Measurements from ENCODE around the gene LTBP2.

LTBP2 gene

GRCh38 chr14:74526854-74527585, 85.0 kb downstream of the LTBP2 start:
- no peak for DNase-seq

- no peak for DNase-seq
Measured at GRCh38 chr14:74525361-74525851, 86.6 kb downstream of the LTBP2 start.

- DNase-seq: no peak
Measured at GRCh38 chr14:74524812-74525135, 87.3 kb downstream of the LTBP2 start.

- no peak for DNase-seq
Measured at GRCh38 chr14:74524076-74524811, 87.8 kb downstream of the LTBP2 start.

GRCh38 chr14:74522740-74523139, 89.3 kb downstream of the LTBP2 start:
- no peak for DNase-seq

GRCh38 chr14:74521756-74522155, 90.3 kb downstream of the LTBP2 start:
- DNase-seq: no peak

GRCh38 chr14:74519316-74520074, 92.5 kb downstream of the LTBP2 start:
- no peak for DNase-seq

GRCh38 chr14:74518221-74518620, 93.8 kb downstream of the LTBP2 start:
- DNase-seq: no peak

DNA sequence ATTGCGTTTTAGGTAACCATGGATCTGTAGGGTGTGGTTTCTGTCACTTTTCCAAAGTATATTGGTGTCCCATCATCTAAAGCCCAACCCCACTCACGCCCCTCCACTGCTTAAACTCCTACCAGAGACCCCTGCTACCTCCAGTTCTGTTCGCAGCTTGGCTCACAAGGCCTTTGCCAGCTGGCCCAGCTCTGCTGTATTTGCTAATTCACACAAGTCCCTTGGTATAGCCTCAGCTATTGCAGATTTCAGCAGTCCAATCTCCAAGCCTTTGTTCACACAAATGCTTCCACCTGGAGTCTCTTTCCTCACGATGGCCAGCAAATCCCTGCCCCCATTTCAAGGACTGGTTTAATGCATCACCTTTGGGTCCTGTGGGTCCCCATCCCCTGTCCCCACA, 94.3 kb downstream of the LTBP2 start:
- no peak for DNase-seq

DNA sequence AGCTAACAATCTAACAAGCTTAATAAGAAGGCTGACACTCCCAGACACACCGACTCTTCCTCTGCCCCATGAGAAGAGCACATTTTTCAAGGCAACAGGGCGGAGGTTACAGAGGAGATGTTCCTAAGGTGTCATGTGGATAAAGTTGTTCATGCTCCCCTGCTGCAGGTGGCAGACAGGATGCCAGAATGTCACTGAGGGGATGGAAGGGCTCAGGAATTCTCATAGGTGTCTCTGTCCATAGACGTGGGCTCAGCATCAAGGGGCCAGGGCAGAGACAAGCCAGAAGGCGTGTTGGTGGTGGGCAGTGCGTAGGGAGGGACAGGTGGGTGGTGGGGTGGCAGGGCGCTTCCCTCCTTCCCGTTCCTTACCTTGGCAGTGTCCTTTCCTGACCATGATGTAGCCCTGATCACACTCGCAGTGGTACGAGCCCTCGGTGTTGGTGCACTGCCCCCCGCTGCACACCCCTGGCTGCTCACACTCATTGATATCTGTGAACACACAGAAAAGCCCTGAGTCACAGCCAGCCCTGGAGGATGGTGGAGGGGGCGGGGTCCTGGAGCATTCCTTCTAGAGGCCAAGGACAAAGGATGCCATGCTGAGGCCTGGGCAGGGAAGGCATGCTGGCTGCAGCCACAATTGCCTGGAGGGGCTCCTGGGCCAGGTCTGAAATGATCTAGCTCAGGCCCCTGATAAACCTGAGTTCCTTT, 95.4 kb downstream of the LTBP2 start:
- DNase-seq: no peak

DNA sequence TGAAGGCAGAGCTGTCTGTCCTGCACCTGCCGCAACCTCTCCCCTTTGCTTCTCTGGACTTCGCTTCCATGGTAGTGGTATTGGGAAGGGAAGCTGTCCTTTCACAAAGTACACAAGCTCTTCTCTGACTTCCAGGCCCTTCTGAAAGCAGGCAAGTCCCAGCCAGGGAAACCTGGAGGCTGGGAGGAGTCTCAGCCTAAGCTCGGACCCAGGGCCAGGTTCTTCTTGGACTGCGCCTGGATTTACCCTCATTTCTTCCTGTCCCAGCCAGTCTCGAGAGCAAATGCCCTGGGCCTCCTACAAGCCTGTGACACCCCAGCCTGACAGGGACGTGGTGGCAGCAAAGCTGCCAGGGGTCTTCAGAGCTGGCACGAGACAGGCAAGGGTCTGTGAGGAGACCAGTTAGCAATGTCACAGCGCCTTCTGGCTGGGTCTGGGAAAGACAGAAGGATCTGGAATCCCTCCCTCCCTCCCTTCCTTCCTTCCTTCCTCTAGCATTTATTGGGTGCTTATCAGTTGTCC, 96.1 kb downstream of the LTBP2 start:
- no peak for DNase-seq

- no peak for DNase-seq
Measured at GRCh38 chr14:74514471-74514941, 97.5 kb downstream of the LTBP2 start.

DNA sequence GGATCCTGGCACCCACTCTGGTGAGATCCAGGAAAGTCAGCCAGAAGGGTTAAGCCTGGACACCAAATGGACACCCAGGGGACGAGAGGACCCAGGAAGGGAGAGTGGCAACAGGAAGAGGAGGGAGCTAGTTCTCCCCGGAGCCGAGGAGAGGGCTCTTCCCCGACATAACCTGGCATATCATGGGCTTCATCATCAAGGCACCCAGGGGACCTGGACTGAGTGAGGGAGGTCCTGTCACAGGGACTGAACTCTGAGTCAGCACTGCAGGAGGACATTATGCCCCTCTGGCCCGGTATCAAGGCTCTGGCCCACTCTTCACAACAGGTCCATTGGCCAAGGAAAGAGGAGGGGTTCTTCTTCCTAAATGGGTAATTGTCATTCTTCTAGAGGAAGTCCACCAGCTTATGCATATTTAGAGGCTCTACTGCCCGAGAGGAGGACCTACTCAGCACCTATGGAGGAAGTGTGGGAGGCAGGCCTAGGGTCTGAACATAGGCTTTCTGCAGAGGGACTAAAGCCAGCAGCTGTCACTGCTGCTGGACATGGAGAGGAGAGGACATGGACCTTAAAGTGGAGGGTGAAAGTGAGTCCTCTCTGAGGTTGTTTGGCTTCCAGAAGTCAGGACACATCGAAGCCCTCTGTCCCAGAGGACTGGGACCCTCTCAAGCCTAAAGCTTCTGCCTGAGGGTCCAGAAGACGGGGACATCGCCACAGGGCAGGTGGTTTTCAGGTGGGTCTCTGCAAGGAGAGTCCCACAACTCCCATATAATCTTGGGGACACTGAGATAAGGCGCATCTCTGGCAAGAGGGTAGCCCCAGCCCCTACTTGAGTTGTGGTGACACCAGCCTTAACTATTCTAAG, 99.8 kb downstream of the LTBP2 start:
- no peak for DNase-seq

GRCh38 chr14:74510959-74511409, 101.1 kb downstream of the LTBP2 start:
- no peak for DNase-seq

GRCh38 chr14:74510223-74510931, 101.7 kb downstream of the LTBP2 start:
- no peak for DNase-seq

GRCh38 chr14:74509587-74510222, 102.3 kb downstream of the LTBP2 start:
- DNase-seq: no peak

- DNase-seq: no peak
Measured at GRCh38 chr14:74508844-74509428, 103.1 kb downstream of the LTBP2 start.

- DNase-seq: no peak
Measured at GRCh38 chr14:74508292-74508731, 103.7 kb downstream of the LTBP2 start.

DNA sequence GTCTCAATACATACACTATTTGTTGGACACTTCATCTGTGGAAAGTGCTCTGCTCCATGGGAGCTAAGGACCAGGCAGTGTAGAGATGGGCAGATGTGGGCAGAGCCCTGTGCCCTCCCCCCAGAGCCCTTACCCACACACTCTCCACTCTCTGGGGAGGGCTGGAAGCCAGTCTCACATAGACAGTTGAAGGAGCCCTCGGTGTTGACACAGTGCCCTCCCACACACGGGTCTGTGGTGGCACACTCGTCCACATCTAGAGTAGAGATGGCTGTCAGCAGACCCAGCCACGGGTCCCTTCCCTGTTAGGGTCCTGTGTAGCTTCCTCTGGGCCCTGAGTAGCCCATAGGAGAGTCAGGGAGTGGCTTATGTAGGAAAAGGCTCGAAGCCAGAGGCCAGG, 104.2 kb downstream of the LTBP2 start:
- no peak for DNase-seq
